Suppressor macrophage treated with lipopolysaccharide for 1 hour (primary cell): Measurements from ENCODE around the gene TPCN2.

Source experiments
- DNase-seq, 3 donors: peaks; one replicate each; pipeline ENCODE4 v3.0.0-alpha.2; 2020 to 2022

Gene TPCN2

GRCh38 chr11:69039501-69039900, 9.2 kb upstream of the TPCN2 start:
- no peak for DNase-seq

GRCh38 chr11:69040051-69040450, 8.7 kb upstream of the TPCN2 start:
- DNase-seq = no peak

GRCh38 chr11:69040581-69041260, 8.0 kb upstream of the TPCN2 start:
- peak; percentile 90 to 96 (median 93) for DNase-seq

- no peak for DNase-seq
These were observed 7.2 kb upstream of the TPCN2 start for GRCh38 chr11:69041516-69041915.

GRCh38 chr11:69044111-69045013, 4.4 kb upstream of the TPCN2 start:
- DNase-seq = peak; percentile 72 to 83 (median 74)

- peak in 1 of 3 donors; percentile 24 for DNase-seq
These were observed 570 bp upstream of the TPCN2 start for GRCh38 chr11:69048031-69048693.

- DNase-seq = peak; percentile 72 to 89 (median 74)
These were observed 747 bp downstream of the TPCN2 start for GRCh38 chr11:69049490-69049867.

- DNase-seq = no peak
These were observed 2.1 kb downstream of the TPCN2 start for GRCh38 chr11:69050592-69051380.

GRCh38 chr11:69051381-69052342, 2.9 kb downstream of the TPCN2 start:
- DNase-seq = no peak

- no peak for DNase-seq
These were observed 3.8 kb downstream of the TPCN2 start for GRCh38 chr11:69052343-69053168.

GRCh38 chr11:69053169-69053477, 4.4 kb downstream of the TPCN2 start:
- no peak for DNase-seq

GRCh38 chr11:69053546-69054396, 5.0 kb downstream of the TPCN2 start:
- DNase-seq = no peak

GRCh38 chr11:69054397-69055211, 5.9 kb downstream of the TPCN2 start:
- peak in 2 of 3 donors; percentile 14 to 37 for DNase-seq

- DNase-seq = no peak
These were observed 6.5 kb downstream of the TPCN2 start for GRCh38 chr11:69055212-69055586.

GRCh38 chr11:69055598-69056516, 7.1 kb downstream of the TPCN2 start:
- peak; percentile 85 to 92 (median 88) for DNase-seq

GRCh38 chr11:69057236-69057635, 8.5 kb downstream of the TPCN2 start:
- DNase-seq = no peak

- no peak for DNase-seq
These were observed 9.1 kb downstream of the TPCN2 start for GRCh38 chr11:69057801-69058200.
